GM18498 (cell line): ENCODE results near the gene SYNE2.
"Not testable (repeated sequence)": the region's sequence is repeated elsewhere in the genome, so short reads cannot be mapped to it uniquely, and the experiment has no call there.

ENCODE experiments used
- ATAC-seq: cut with Tn5 transposase; IDR thresholded peaks from one replicate; pipeline ENCODE4 v1.9.1; 2021; ENCODE audit warnings: mild to moderate bottlenecking, moderate library complexity; ENCODE audit not compliant: unreplicated experiment

The SYNE2 gene

GRCh38 chr14:64210912-64211311 is 358.1 kb downstream of the SYNE2 start:
- not testable (repeated sequence) for ATAC-seq

- ATAC-seq, result no peak
Measured at GRCh38 chr14:64212666-64213065, 359.9 kb downstream of the SYNE2 start.

GRCh38 chr14:64213086-64213485 is 360.3 kb downstream of the SYNE2 start:
- ATAC-seq, result no peak

GRCh38 chr14:64213853-64214570 is 361.2 kb downstream of the SYNE2 start:
- no peak for ATAC-seq

- ATAC-seq, result no peak
Measured at GRCh38 chr14:64215274-64215673, 362.5 kb downstream of the SYNE2 start.

GRCh38 chr14:64215978-64216377 is 363.2 kb downstream of the SYNE2 start:
- ATAC-seq, result no peak

- ATAC-seq, result no peak
Measured at GRCh38 chr14:64217308-64217707, 364.5 kb downstream of the SYNE2 start.

GRCh38 chr14:64217834-64218233 is 365.0 kb downstream of the SYNE2 start:
- ATAC-seq, result no peak

GRCh38 chr14:64218344-64219240 is 365.8 kb downstream of the SYNE2 start:
- no peak for ATAC-seq

GRCh38 chr14:64220056-64220455 is 367.3 kb downstream of the SYNE2 start:
- ATAC-seq, result no peak

- ATAC-seq, result no peak
Measured at GRCh38 chr14:64220466-64220865, 367.7 kb downstream of the SYNE2 start.

GRCh38 chr14:64221391-64222003 is 368.7 kb downstream of the SYNE2 start:
- ATAC-seq, result no peak

- no peak for ATAC-seq
Measured at GRCh38 chr14:64225151-64225757, 372.4 kb downstream of the SYNE2 start.

- ATAC-seq, result no peak
Measured at GRCh38 chr14:64227856-64228255, 375.1 kb downstream of the SYNE2 start.

GRCh38 chr14:64229489-64229888 is 376.7 kb downstream of the SYNE2 start:
- no peak for ATAC-seq

GRCh38 chr14:64232095-64232838 is 379.5 kb downstream of the SYNE2 start:
- ATAC-seq, result peak; percentile 38

GRCh38 chr14:64232944-64233343 is 380.1 kb downstream of the SYNE2 start:
- ATAC-seq, result no peak

- ATAC-seq, result no peak
Measured at GRCh38 chr14:64233531-64234190, 380.9 kb downstream of the SYNE2 start.

- peak; percentile 2 for ATAC-seq
Measured at GRCh38 chr14:64234877-64235651, 382.3 kb downstream of the SYNE2 start.
